Esophagus (tissue), 2 donors: ENCODE measurements around the gene OAS1. TPM values are rescaled to one million over a fixed set of nuclear protein-coding genes. Genes with fewer than 3 reads are reported as not detected.

Experiments used
- H3K27ac ChIP-seq, 2 donors: one replicate each; pipeline ENCODE4 v1.5.1; 2013; ENCODE audit warnings: low read depth in 2 of 2, mild to moderate bottlenecking in 2 of 2, inconsistent platforms in 1 of 2, low read length in 1 of 2, moderate library complexity in 1 of 2
- H3K27me3 ChIP-seq, 2 donors: one replicate each; pipeline ENCODE4 v1.6.1; 2013; ENCODE audit warnings: low read length in 2 of 2, control low read depth in 1 of 2, mild to moderate bottlenecking in 1 of 2; ENCODE audit not compliant: insufficient read depth in 2 of 2, control insufficient read depth in 1 of 2
- H3K36me3 ChIP-seq, 2 donors: one replicate each; pipeline ENCODE4 v1.6.1; 2013; ENCODE audit warnings: low read length in 1 of 2; ENCODE audit not compliant: control insufficient read depth in 2 of 2, insufficient read depth in 2 of 2
- H3K4me1 ChIP-seq, 2 donors: one replicate each; pipeline ENCODE4 v1.6.1; 2013; ENCODE audit warnings: low read length in 1 of 2; ENCODE audit not compliant: control insufficient read depth in 2 of 2, insufficient read depth in 2 of 2
- H3K4me3 ChIP-seq, 2 donors: one replicate each; pipeline ENCODE4 v1.5.1; 2013; ENCODE audit warnings: low read length in 2 of 2, mild to moderate bottlenecking in 2 of 2, low read depth in 1 of 2, moderate library complexity in 1 of 2
- H3K9me3 ChIP-seq, 2 donors: one replicate each; pipeline ENCODE4 v1.6.1; 2013; ENCODE audit warnings: mild to moderate bottlenecking in 2 of 2, low read depth in 1 of 2, low read length in 1 of 2, moderate library complexity in 1 of 2; ENCODE audit not compliant: control insufficient read depth in 2 of 2, insufficient read depth in 1 of 2
- WGBS, 2 donors: extraction: QIAGEN DNeasy Blood & Tissue Kit; methylation state at CpG; one replicate each; pipeline ENCODE4 v1.1.7; 2013; 5-methylcytosine and 5-hydroxymethylcytosine counted together
- polyA plus RNA-seq, 2 donors: library from polyadenylated mRNA; stranded (reverse); fragments of 200-250 nt; gene quantifications; one replicate each; pipeline ENCODE4 v1.2.3, GENCODE V29; 2013
- donor health status: healthy with polysubstance abuse.
- donor health status: Bipolar disorder and iron deficiency.

The OAS1 gene
- polyA plus RNA-seq, 2 donors: 47.9 to 58.6 TPM

- Histone ChIP-seq H3K9me3 (no peaks in the 10 kb centered on the region), H3K36me3 (peaks cover 0 to 11% of the 10 kb centered on the region in 2 donors), H3K27ac (no peak overlapping the region), H3K4me1 (peaks cover 4 to 8% of the 10 kb centered on the region in 2 donors), H3K27me3 (no peaks in the 10 kb centered on the region), H3K4me3 (no peak overlapping the region)
- 92 to 93% methylated on average over 16 of the region's 16 CpGs for WGBS, 2 donors
Measured at GRCh38 chr12:112941528-112942335, 35.0 kb downstream of the OAS1 start.

- H3K27me3 ChIP-seq: no peaks in the 10 kb centered on the region
- H3K4me1 ChIP-seq: peaks cover 4 to 8% of the 10 kb centered on the region in 2 donors
- peaks cover 0 to 12% of the 10 kb centered on the region in 2 donors for H3K36me3 ChIP-seq
- 96 to 97% methylated on average over 1 of the region's 1 CpG for WGBS, 2 donors
- H3K9me3 ChIP-seq: no peaks in the 10 kb centered on the region
- no peak overlapping the region for H3K4me3 ChIP-seq
- H3K27ac ChIP-seq: no peak overlapping the region
Measured at GRCh38 chr12:112942572-112942971, 35.8 kb downstream of the OAS1 start.

GRCh38 chr12:112944024-112944690 lies 37.4 kb downstream of the OAS1 start:
- peaks cover 5 to 24% of the 10 kb centered on the region in 2 donors for H3K36me3 ChIP-seq
- WGBS, 2 donors: 94 to 96% methylated on average over 15 of the region's 15 CpGs

GRCh38 chr12:112945515-112945914 lies 38.8 kb downstream of the OAS1 start:
- H3K9me3 ChIP-seq: no peaks in the 10 kb centered on the region
- H3K27me3 ChIP-seq: no peaks in the 10 kb centered on the region
- no peaks in the 10 kb centered on the region for H3K4me1 ChIP-seq
- no peak overlapping the region for H3K27ac ChIP-seq
- H3K4me3 ChIP-seq: no peak overlapping the region
- peaks cover 5 to 28% of the 10 kb centered on the region in 2 donors for H3K36me3 ChIP-seq
- 97% methylated on average over 4 of the region's 4 CpGs for WGBS, 2 donors

More at GRCh38 chr12:112944024-112944690, 37.4 kb downstream of the OAS1 start:
- Histone ChIP-seq H3K27me3 (no peaks in the 10 kb centered on the region), H3K9me3 (no peaks in the 10 kb centered on the region), H3K4me1 (peaks cover 2 to 8% of the 10 kb centered on the region in 2 donors), H3K27ac (no peak overlapping the region), H3K4me3 (no peak overlapping the region)

- Histone ChIP-seq H3K4me3 (no peak overlapping the region), H3K27me3 (no peaks in the 10 kb centered on the region), H3K27ac (no peak overlapping the region), H3K9me3 (no peaks in the 10 kb centered on the region), H3K4me1 (no peaks in the 10 kb centered on the region), H3K36me3 (peaks cover 5 to 32% of the 10 kb centered on the region in 2 donors)
- WGBS, 2 donors: 88 to 91% methylated on average over 14 of the region's 14 CpGs
Measured at GRCh38 chr12:112946236-112947000, 39.7 kb downstream of the OAS1 start.

- Histone ChIP-seq H3K9me3 (no peaks in the 10 kb centered on the region), H3K27me3 (no peaks in the 10 kb centered on the region), H3K27ac (no peak overlapping the region), H3K4me3 (no peak overlapping the region), H3K4me1 (no peaks in the 10 kb centered on the region), H3K36me3 (peaks cover 5 to 27% of the 10 kb centered on the region in 2 donors)
- WGBS, 2 donors: 34 to 41% methylated on average over 1 of the region's 1 CpG
Measured at GRCh38 chr12:112947314-112947713, 40.6 kb downstream of the OAS1 start.

- Histone ChIP-seq H3K27ac (no peak overlapping the region), H3K9me3 (no peaks in the 10 kb centered on the region), H3K36me3 (peaks cover 5 to 27% of the 10 kb centered on the region in 2 donors), H3K4me1 (no peaks in the 10 kb centered on the region), H3K4me3 (no peak overlapping the region), H3K27me3 (no peaks in the 10 kb centered on the region)
- 97% methylated on average over 5 of the region's 5 CpGs for WGBS, 2 donors
Measured at GRCh38 chr12:112947761-112948160, 41.0 kb downstream of the OAS1 start.

- no peaks in the 10 kb centered on the region for H3K9me3 ChIP-seq
- no peaks in the 10 kb centered on the region for H3K27me3 ChIP-seq
- H3K27ac ChIP-seq: no peak overlapping the region
- H3K4me3 ChIP-seq: no peak overlapping the region
- WGBS, 2 donors: 96 to 97% methylated on average over 7 of the region's 7 CpGs
- H3K36me3 ChIP-seq: peaks cover 5 to 27% of the 10 kb centered on the region in 2 donors
- H3K4me1 ChIP-seq: no peaks in the 10 kb centered on the region
Measured at GRCh38 chr12:112948806-112949205, 42.0 kb downstream of the OAS1 start.

- Histone ChIP-seq H3K9me3 (no peaks in the 10 kb centered on the region), H3K36me3 (peaks cover 5 to 24% of the 10 kb centered on the region in 2 donors), H3K4me1 (no peaks in the 10 kb centered on the region), H3K27me3 (no peaks in the 10 kb centered on the region), H3K27ac (no peak overlapping the region), H3K4me3 (no peak overlapping the region)
- WGBS, 2 donors: 95% methylated on average over 11 of the region's 11 CpGs
Measured at GRCh38 chr12:112950701-112951100, 43.9 kb downstream of the OAS1 start.
